GM19468 (cell line): ENCODE data around the gene NUAK1.

Source experiments
- ATAC-seq: cut with Tn5 transposase; IDR thresholded peaks from one replicate; pipeline ENCODE4 v1.9.1; 2021; ENCODE audit warnings: mild to moderate bottlenecking, moderate library complexity, moderate number of reproducible peaks; ENCODE audit not compliant: unreplicated experiment; ENCODE audit errors: extremely low read depth

Gene NUAK1

DNA sequence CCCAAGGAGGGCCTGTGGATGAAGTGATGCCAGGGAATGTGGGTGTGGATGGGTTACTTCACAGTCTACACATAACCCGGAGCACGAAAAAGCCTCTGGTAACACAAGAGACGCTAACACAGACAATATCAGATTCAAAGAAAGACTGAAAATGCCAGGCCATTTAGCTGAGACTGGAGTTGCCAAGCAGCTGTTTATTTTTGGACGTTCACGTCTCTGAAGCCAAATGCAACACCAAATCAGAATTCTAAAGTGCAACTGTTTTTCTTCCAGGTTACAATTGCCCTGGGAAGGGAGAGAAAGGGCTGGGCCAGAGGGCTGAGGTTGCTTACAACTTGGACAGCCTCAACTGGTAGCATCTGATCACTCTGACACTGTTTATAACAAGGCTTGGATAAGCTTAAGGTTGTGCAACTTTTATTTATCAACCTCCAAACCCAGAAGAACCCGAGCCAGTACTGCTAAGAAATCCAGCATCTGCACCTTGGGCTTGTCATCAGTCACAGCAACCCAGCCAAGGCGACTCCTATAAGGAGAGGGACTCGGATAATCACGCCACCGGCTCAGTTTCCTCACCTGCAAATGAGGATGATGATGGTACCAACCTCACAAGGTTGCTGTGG lies 24.8 kb downstream of the NUAK1 start:
- no peak for ATAC-seq

- no peak for ATAC-seq
These were observed 25.3 kb downstream of the NUAK1 start for GRCh38 chr12:106113446-106113823.

DNA sequence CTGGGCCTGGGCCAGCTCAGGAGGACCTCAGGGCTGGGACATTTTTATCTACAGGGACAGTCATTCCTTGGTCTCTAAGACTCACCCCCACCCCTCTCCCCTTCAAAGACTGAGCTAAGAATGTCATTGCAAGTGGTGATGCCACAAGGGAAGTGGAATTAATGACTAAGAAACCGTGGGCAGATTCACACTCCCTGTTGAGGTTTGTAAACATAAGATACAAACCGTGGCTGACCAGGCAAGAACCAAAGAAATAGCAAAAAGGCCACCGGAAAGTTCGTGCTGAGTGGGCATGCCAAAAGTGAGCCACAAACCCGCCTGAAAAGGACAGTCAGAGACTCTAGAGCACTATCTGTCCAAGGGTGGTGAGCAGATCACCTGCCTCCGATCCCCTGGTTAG lies 25.7 kb downstream of the NUAK1 start:
- ATAC-seq, result no peak

- ATAC-seq, result no peak
These were observed 26.5 kb downstream of the NUAK1 start for GRCh38 chr12:106112145-106112821.

GRCh38 chr12:106110626-106111300 lies 28.0 kb downstream of the NUAK1 start:
- no peak for ATAC-seq

- ATAC-seq, result no peak
These were observed 29.4 kb downstream of the NUAK1 start for GRCh38 chr12:106109168-106109910.

- no peak for ATAC-seq
These were observed 30.4 kb downstream of the NUAK1 start for GRCh38 chr12:106108185-106108835.

- no peak for ATAC-seq
These were observed 31.2 kb downstream of the NUAK1 start for GRCh38 chr12:106107566-106107965.

GRCh38 chr12:106106892-106107291 lies 31.9 kb downstream of the NUAK1 start:
- ATAC-seq, result no peak

GRCh38 chr12:106106061-106106566 lies 32.6 kb downstream of the NUAK1 start:
- ATAC-seq, result no peak

GRCh38 chr12:106101803-106102202 lies 37.0 kb downstream of the NUAK1 start:
- no peak for ATAC-seq

GRCh38 chr12:106098691-106099200 lies 40.0 kb downstream of the NUAK1 start:
- ATAC-seq, result no peak

- no peak for ATAC-seq
These were observed 41.7 kb downstream of the NUAK1 start for GRCh38 chr12:106097011-106097410.

- ATAC-seq, result no peak
These were observed 42.4 kb downstream of the NUAK1 start for GRCh38 chr12:106096376-106096775.

GRCh38 chr12:106094304-106094703 lies 44.5 kb downstream of the NUAK1 start:
- ATAC-seq, result no peak

GRCh38 chr12:106093246-106093645 lies 45.5 kb downstream of the NUAK1 start:
- no peak for ATAC-seq

DNA sequence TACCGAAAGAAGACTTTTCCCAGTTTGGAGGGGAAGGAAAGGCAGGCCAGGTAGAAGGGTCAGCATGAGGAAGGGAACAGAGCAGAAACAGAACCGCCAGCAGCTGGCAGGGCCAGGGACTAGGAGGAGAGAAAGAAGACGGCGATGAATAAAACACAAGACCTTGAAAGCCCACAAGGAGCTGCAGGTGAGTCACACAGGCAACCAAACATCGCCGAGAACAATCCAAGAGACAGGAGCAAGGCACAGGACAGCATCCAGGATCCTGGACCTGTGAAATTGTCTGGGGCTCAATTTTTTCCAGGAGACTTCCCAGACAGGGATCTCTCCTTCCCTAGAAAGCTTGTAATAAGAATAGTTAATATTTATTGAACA lies 47.3 kb downstream of the NUAK1 start:
- ATAC-seq, result no peak

DNA sequence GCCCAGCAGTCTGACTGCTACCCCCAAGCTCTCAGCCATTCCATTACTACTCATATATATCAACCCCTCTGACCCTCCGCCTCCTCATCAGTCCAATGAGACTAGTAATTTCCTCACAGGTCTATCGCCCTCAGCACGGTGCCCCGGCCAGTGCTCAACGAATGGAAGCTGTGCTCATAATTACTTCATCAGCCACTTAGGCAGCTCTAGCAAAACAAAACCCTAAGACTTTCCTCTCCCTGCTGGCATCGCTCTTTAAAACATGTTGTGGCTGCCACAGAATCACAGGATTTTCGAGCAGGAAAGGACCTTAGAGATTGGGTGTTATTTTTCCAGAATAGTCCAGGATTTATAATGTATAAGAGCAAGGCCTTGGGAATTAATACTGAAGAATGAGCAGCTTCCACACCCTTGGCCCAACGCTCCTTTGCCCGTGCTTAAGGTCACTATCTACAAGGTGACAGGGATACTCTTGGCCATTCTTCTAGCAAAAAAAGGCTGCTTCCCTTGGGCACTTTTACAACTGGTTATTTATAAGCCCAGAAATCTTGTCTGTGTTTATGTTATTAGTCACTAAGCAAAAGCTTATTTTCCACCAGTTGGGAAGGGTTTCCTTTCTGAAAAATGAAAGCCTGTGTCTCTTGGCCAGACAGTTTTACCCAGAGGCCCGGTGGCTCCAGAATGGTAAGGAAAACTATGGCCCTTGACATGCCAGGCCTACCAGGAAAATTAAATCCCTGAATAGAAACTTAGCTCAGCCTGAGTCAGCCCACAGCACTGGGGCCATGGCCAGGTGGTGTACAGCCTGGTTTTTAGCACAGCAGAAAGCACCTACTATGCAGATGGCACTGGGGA lies 47.9 kb downstream of the NUAK1 start:
- ATAC-seq, result no peak

- ATAC-seq, result no peak
These were observed 48.8 kb downstream of the NUAK1 start for GRCh38 chr12:106089935-106090334.
